Stimulated activated CD8-positive, alpha-beta memory T cell treated with anti-CD3 and anti-CD28 coated beads, Interleukin-7, amount 100 ng/mL, for 1 hour (primary cell): ENCODE data around the gene COX4I1.

Source experiments
- DNase-seq, 2 donors: peaks; one replicate each; pipeline ENCODE4 v3.0.0-alpha.2; 2020; ENCODE audit warnings: low read depth in 2 of 2

The COX4I1 gene

DNA sequence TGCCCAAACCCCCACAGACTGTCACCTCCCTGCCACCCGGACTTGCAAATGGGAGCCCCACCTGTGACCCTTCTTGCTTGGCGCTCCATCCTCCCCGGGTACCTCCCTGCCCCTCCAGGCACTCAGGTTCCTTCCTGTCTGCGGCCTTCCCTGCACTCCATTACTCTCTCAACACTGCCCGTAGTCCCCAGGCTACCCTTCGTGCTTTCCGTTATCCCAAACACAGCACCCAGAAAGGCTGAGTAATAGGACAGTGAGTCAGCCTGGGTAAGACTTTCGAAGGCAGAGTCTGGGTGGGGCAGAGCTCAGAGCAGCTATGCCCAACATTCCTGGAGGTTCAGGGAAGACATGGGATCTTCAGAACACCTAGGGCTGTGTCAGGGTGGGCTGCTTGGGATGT, 32.0 kb upstream of the COX4I1 start:
- no peak for DNase-seq

DNA sequence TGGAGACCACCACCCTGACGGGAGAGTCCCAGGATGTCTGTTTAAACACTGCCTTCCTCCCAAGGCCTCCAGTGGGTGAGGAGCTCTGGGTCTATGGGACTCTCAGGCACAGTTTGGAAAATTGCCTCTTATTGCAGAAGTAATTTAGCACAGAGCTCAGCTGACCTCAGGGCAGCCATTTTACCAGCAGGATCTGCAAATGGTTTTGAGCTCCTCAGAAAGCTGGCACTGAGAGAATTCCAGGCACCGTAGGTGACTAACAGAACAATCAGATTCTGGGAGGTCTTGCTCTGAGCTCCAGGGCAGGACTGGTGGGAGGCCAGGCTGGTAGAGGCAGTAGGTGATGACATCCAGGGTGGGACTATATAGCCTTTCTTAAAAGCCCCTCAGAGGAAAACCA, 31.3 kb upstream of the COX4I1 start:
- DNase-seq, result no peak

GRCh38 chr16:85770741-85771140, 28.8 kb upstream of the COX4I1 start:
- no peak for DNase-seq

- no peak for DNase-seq
Observed at GRCh38 chr16:85773044-85773443, 26.5 kb upstream of the COX4I1 start.

DNA sequence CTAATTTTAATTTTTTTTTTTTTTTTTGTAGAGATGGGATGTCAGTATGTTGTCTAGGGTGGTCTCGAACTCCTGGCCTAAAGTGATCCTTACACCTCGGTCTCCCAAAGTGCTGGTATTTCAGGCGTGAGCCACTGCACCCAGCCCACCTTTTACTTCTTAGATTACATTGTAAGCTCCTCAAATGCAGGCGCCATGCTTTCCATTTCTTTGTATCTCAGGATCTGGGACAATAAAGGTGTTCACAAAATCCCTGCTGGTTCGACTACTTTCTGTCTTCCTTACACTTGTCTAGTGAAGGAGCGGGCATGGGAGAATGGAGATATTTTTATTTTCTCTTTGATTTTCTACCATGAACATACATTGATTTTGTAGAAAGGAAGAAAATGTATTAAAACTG, 25.4 kb upstream of the COX4I1 start:
- DNase-seq, result no peak

DNA sequence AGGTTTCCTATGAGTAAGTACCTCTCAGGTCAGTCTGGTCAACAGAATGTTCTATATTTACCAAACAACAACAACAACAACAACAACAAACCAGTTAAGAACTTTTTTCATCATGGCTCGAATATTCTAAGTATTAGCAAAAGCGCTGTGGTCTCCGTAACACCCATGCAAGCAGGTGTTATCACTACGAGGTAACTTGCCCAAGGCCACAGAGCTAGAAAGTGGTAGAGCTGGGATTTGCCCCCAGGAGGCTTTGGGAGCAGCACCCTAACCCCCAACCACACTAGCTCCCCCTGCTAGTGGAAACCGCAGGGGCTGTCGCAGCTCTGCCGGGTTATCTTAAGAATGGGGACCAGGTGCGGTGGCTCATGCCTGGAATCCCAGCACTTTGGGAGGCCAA, 24.7 kb upstream of the COX4I1 start:
- no peak for DNase-seq

- DNase-seq, result no peak
Observed at GRCh38 chr16:85777583-85778310, 21.7 kb upstream of the COX4I1 start.

DNA sequence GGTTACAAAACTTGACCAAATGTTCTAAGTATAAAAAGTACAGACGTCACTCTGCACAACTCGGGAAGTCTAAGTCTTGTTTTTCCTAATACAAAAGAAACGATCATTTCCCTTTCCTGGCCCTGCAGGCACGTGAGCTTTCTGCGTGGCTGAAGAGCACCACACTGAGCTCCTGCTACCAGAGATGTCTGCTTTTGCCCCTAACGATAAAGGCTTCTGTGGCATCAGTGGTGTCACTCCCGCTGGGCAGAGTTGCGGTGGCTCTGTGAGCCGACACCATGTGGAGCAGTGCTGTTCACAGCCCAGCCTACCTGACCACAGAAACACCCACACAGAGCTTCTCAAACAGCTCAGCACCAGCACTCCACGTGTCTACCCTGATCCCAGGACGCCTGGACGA, 20.6 kb upstream of the COX4I1 start:
- no peak for DNase-seq

DNA sequence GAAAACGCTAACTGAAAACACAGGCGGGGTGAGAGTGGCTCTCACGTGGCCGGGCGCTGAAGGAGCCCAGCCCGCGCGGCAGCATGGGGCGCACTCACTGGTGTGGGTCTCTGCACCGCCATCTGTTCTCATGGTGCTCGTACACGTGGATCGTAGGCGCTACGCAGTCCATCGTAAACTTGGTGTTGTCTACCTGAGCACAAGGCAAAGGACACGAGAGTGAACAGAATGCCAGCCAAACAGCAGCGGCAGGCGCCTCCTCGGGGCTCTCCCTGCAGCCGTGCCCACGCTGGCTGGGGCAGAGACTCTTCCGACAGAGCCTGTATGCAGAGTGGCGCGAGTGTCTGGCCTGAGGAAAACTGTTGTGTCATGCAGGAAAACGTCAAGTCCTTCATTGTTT, 19.2 kb upstream of the COX4I1 start:
- no peak for DNase-seq

- DNase-seq, result no peak
Observed at GRCh38 chr16:85781156-85781555, 18.3 kb upstream of the COX4I1 start.

DNA sequence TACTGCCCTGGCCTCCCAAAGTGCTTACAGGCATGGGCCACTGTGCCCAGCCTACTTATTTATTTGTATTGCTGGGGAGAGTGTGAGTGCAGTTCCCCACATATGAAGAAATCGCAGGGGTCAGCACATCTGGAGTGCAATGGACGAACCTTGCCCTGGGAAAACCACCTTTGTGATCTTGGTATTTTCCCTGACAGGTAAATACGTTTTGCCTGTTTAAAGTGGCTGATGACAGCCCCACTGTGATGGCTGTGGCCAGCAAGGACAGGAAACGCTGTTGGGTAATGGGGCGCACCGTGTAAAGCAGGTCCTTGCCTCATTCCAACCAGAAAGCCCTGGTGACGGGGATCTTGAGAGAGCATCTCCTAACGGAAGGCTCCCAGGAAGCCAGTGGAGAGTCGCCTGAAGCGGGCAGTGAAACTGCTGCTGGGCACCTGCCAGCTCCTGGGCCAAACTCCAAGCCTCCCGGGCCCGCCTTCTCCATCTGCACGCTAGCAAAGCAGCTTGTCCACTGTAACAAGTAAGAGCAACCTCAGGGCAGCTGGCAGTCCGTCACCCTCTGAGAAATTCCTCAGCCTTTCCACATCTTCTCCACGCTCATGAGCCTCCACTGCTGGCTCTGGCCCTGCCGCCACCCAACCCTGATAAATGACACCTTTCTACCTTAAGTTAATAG, 17.7 kb upstream of the COX4I1 start:
- no peak for DNase-seq

GRCh38 chr16:85782451-85782850, 17.0 kb upstream of the COX4I1 start:
- no peak for DNase-seq

GRCh38 chr16:85783441-85783840, 16.1 kb upstream of the COX4I1 start:
- DNase-seq, result no peak

- DNase-seq, result no peak
Observed at GRCh38 chr16:85784813-85785212, 14.7 kb upstream of the COX4I1 start.

- no peak for DNase-seq
Observed at GRCh38 chr16:85785927-85786326, 13.6 kb upstream of the COX4I1 start.

DNA sequence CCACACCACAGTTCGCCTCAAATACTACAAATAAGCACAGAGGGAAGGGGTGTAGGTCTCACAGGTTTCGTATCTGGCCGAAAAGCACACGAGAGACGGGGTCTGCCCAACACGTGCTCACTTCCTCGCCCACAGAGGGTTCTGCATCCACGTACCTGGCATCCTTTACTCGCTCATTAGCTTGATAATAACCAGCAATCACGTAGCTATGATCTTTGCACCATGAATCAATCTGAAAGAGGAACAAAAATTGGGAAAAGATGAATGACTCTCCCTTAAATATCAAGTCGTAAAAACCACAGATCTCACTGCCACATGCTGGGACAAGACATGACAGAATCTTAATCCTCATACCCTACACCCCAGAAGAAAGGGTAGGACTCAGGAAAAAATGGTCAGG, 10.7 kb upstream of the COX4I1 start:
- no peak for DNase-seq

- no peak for DNase-seq
Observed at GRCh38 chr16:85789773-85790172, 9.7 kb upstream of the COX4I1 start.

- no peak for DNase-seq
Observed at GRCh38 chr16:85793662-85794298, 5.7 kb upstream of the COX4I1 start.

DNA sequence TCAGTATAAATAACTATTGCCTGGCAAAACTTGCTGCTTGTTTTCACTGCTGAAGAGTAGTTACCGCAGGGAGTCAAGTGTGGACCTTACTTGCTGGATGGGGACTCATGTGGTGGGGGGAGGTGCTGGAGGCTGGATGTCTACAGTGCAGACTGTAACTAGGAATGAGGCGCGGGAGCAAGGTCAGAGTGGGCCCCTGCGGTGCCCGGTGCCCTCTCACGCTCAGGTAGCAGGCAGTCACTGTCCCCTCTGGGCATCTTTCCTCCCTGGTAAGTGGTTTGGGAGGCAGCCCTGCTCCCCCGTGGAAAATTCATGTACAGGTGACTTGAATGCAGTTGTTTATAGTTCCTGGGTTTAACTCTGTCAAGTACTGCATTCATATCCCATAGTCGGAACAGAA, 4.8 kb upstream of the COX4I1 start:
- no peak for DNase-seq

- no peak for DNase-seq
Observed at GRCh38 chr16:85796152-85796551, 3.3 kb upstream of the COX4I1 start.

DNA sequence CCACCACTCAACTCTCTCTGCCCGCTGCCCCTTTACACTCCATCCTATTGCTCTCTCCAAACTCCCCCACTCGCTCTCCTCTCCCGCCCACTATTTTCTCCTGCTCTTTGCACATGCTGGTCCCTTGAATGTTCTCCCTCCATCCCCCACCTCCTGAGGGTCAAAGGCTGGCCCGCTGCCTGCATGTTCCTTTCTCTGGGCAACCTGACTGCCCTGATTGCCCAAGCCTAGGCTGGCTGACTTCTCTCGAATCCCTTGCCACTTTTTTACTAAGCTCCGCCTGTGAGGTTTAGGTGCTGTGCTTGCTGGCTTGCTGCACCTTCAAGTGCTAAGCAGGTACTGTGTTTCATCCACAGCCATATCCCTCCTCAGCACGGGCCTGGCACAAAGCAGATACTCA, 2.9 kb upstream of the COX4I1 start:
- DNase-seq, result no peak

DNA sequence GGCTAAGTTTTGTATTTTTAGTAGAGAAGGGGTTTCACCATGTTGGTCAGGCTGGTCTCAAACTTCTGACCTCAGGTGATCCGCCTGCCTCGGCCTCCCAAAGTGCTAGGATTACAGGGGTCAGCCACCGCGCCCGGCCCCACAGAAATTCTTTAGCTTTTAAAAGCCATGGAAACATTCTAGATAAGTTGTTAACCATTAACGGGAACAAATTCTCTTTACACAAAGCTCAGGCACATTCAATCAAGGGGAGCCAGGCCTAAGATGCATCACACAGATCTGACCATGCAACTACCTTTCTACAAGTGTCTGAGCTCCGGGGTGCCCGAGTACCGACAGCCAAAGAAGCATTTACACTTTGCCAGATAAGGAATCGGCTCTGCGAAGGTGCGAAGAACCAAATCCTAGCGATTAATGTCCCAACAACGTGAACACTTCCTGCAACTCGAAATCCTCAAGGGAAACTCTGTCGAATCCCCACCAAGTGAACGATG, 1.2 kb upstream of the COX4I1 start:
- no peak for DNase-seq

- no peak for DNase-seq
Observed at GRCh38 chr16:85798901-85799496, 496 bp upstream of the COX4I1 start.
